Central memory CD4-positive, alpha-beta T cell (primary cell): ENCODE data around the gene TNFAIP8.

Source experiments
- DNase-seq: peaks from one replicate; pipeline ENCODE4 v3.0.0; 2022

The TNFAIP8 gene

GRCh38 chr5:119353213-119353612 is 2.6 kb upstream of the TNFAIP8 start:
- DNase-seq, result no peak

- DNase-seq, result no peak
These were observed 2.0 kb upstream of the TNFAIP8 start for GRCh38 chr5:119353686-119354366.

GRCh38 chr5:119354537-119355243 is 1.1 kb upstream of the TNFAIP8 start:
- no peak for DNase-seq

GRCh38 chr5:119355244-119355638 is 578 bp upstream of the TNFAIP8 start:
- peak; percentile 36 for DNase-seq

- DNase-seq, result no peak
These were observed 881 bp downstream of the TNFAIP8 start for GRCh38 chr5:119356612-119357188.

- DNase-seq, result no peak
These were observed 1.5 kb downstream of the TNFAIP8 start for GRCh38 chr5:119357270-119357669.

GRCh38 chr5:119357808-119358529 is 2.1 kb downstream of the TNFAIP8 start:
- no peak for DNase-seq

- no peak for DNase-seq
These were observed 2.7 kb downstream of the TNFAIP8 start for GRCh38 chr5:119358530-119358900.

GRCh38 chr5:119358901-119359603 is 3.2 kb downstream of the TNFAIP8 start:
- DNase-seq, result no peak

GRCh38 chr5:119359737-119360413 is 4.1 kb downstream of the TNFAIP8 start:
- no peak for DNase-seq

GRCh38 chr5:119360905-119361593 is 5.2 kb downstream of the TNFAIP8 start:
- DNase-seq, result no peak

- DNase-seq, result no peak
These were observed 5.8 kb downstream of the TNFAIP8 start for GRCh38 chr5:119361594-119362125.

- no peak for DNase-seq
These were observed 6.9 kb downstream of the TNFAIP8 start for GRCh38 chr5:119362714-119363113.

- no peak for DNase-seq
These were observed 7.5 kb downstream of the TNFAIP8 start for GRCh38 chr5:119363271-119363670.

GRCh38 chr5:119363936-119364335 is 8.1 kb downstream of the TNFAIP8 start:
- no peak for DNase-seq

GRCh38 chr5:119365847-119366539 is 10.2 kb downstream of the TNFAIP8 start:
- DNase-seq, result no peak

GRCh38 chr5:119366540-119366881 is 10.7 kb downstream of the TNFAIP8 start:
- DNase-seq, result no peak

GRCh38 chr5:119367502-119368237 is 11.9 kb downstream of the TNFAIP8 start:
- no peak for DNase-seq

- peak; percentile 29 for DNase-seq
These were observed 12.4 kb downstream of the TNFAIP8 start for GRCh38 chr5:119368238-119368630.

GRCh38 chr5:119370486-119370885 is 14.7 kb downstream of the TNFAIP8 start:
- no peak for DNase-seq
